CD4-positive, alpha-beta T cell (primary cell): ENCODE results near the gene MIPOL1. TPM values are rescaled to one million over a fixed set of nuclear protein-coding genes. Genes with fewer than 3 reads are reported as not detected.

Source experiments
- ATAC-seq: fragments of 200-7000 bp; cut with Tn5 transposase; one replicate; pipeline ENCODE4 v1.10.0; 2022; ENCODE audit warnings: mild to moderate bottlenecking; ENCODE audit not compliant: poor library complexity
- CTCF ChIA-PET: fragments of 350-600 bp; sonication (Branson Sonifier 250); formaldehyde crosslinking; loops from one replicate; lab custom pipeline; 2021; ENCODE audit warnings: antibody characterized with exemption, inconsistent platforms; lab: Charles Lee
- POLR2A ChIA-PET: fragments of 350-600 bp; sonication (Branson Sonifier 250); formaldehyde crosslinking; loops from one replicate; lab custom pipeline; 2021; ENCODE audit warnings: antibody characterized with exemption, inconsistent platforms; lab: Charles Lee
- DNase-seq, 14 experiments: peaks; one replicate each; pipeline ENCODE4 v3.0.0-alpha.2; 2013 to 2020; ENCODE audit warnings: mixed read lengths in 2 of 14
- H3K27ac ChIP-seq, 2 donors: one replicate each; pipeline versions ENCODE4 v1.5.1 to v1.7.0; 2013; ENCODE audit warnings: low read length in 2 of 2, low read depth in 1 of 2, mild to moderate bottlenecking in 1 of 2
- H3K27me3 ChIP-seq, 2 experiments: 1 replicate in 1 of 2; 2 replicates in 1 of 2; pipeline versions ENCODE4 v1.6.1 to v1.7.0; 2013; ENCODE audit warnings: low read length in 2 of 2, control low read depth in 1 of 2, mild to moderate bottlenecking in 1 of 2, moderate library complexity in 1 of 2; ENCODE audit not compliant: insufficient read depth in 2 of 2, control insufficient read depth in 1 of 2
- H3K36me3 ChIP-seq: one replicate; pipeline ENCODE4 v1.6.1; 2013; ENCODE audit warnings: low read length, control low read depth; ENCODE audit not compliant: insufficient read depth
- H3K4me1 ChIP-seq: one replicate; pipeline ENCODE4 v1.6.1; 2013; ENCODE audit warnings: low read length, control low read depth; ENCODE audit not compliant: insufficient read depth
- H3K4me3 ChIP-seq: one replicate; pipeline ENCODE4 v1.5.1; 2013; ENCODE audit warnings: mild to moderate bottlenecking, low read length, moderate library complexity
- H3K9me3 ChIP-seq, 2 experiments: 1 replicate in 1 of 2; 2 replicates in 1 of 2; pipeline versions ENCODE4 v1.6.1 to v1.7.0; 2013; ENCODE audit warnings: low read length in 2 of 2, mild to moderate bottlenecking in 2 of 2, control low read depth in 1 of 2, moderate library complexity in 1 of 2; ENCODE audit not compliant: control insufficient read depth in 1 of 2, insufficient read depth in 1 of 2
- H3K27ac Mint-ChIP-seq: one replicate; pipeline ENCODE4 v1.8.0; 2020; ENCODE audit warnings: mixed read lengths
- H3K27me3 Mint-ChIP-seq: one replicate; pipeline ENCODE4 v1.8.0; 2021; ENCODE audit warnings: mixed read lengths
- H3K36me3 Mint-ChIP-seq: one replicate; pipeline ENCODE4 v1.8.0; 2021; ENCODE audit warnings: low read depth, mixed read lengths
- H3K4me1 Mint-ChIP-seq: one replicate; pipeline ENCODE4 v1.8.0; 2021; ENCODE audit warnings: low read depth, mixed read lengths
- H3K4me3 Mint-ChIP-seq: one replicate; pipeline ENCODE4 v1.8.0; 2020; ENCODE audit warnings: mild to moderate bottlenecking, mixed read lengths
- H3K9me3 Mint-ChIP-seq: one replicate; pipeline ENCODE4 v1.8.0; 2020; ENCODE audit warnings: mixed read lengths
- intact Hi-C, 2 experiments: fragments of 100-400 bp; cut with DNase I in 1 of 2; cut with micrococcal nuclease in 1 of 2; formaldehyde crosslinking; loops; one replicate each; pipeline versions ENCODE4 v1.15.1 to v1.9.0; 2023 to 2025; cut with DNase I, micrococcal nuclease
- total RNA-seq, 174 experiments: library from RNA in 2 of 174; stranded (reverse) in 2 of 174; gene quantifications; one replicate each; pipeline ENCODE4 v1.2.3 and lab custom pipeline; 2021 to 2026
- TF ChIP-seq, protein P1 (sequence below): fragments of 200-600 bp; IDR thresholded peaks from one replicate; pipeline ENCODE4 v1.8.0; 2022; ENCODE audit warnings: antibody characterized with exemption, mild to moderate bottlenecking

The MIPOL1 gene
- total RNA-seq, 2 experiments from 2014 or later, result 0.30 TPM; not detected in 1

DNA sequence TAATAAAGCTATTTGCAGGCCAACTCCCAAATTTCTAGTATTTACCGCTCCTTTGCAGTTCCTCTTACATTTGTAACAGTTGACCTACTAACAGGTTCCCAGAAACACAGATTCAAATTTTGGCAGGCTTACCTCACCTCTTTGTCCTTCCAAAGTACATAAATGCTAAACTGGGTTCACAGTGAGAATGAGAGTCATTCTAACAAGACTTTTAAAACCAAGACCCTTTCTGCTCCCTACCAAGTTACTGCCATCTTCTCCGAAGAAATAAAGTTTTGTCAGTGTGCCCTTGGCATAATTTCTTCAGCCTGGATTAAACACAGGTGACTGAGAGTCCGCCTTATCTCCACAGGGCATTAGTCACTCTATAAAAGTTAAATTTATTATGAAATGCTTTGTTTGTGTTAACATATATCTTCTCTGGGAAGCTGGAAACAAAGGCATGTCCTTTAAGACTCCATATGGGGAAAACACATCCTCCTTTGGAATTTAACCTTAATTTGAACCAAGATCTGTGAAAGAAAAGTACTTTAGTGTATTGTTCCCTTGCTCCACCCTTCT, 369.2 kb downstream of the MIPOL1 start:
- TF ChIP-seq, protein P1, sequence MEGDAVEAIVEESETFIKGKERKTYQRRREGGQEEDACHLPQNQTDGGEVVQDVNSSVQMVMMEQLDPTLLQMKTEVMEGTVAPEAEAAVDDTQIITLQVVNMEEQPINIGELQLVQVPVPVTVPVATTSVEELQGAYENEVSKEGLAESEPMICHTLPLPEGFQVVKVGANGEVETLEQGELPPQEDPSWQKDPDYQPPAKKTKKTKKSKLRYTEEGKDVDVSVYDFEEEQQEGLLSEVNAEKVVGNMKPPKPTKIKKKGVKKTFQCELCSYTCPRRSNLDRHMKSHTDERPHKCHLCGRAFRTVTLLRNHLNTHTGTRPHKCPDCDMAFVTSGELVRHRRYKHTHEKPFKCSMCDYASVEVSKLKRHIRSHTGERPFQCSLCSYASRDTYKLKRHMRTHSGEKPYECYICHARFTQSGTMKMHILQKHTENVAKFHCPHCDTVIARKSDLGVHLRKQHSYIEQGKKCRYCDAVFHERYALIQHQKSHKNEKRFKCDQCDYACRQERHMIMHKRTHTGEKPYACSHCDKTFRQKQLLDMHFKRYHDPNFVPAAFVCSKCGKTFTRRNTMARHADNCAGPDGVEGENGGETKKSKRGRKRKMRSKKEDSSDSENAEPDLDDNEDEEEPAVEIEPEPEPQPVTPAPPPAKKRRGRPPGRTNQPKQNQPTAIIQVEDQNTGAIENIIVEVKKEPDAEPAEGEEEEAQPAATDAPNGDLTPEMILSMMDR, result no peak
- ChIA-PET POLR2A (no interaction called here), CTCF (no interaction called here)
- Histone ChIP-seq H3K36me3 (no peaks in the 10 kb centered on the region), H3K4me3 (no peak overlapping the region), H3K9me3 (no peaks in the 10 kb centered on the region), H3K27me3 (no peaks in the 10 kb centered on the region), H3K4me1 (no peaks in the 10 kb centered on the region), H3K27ac (no peak overlapping the region)
- intact Hi-C loops, result no loop called here
- H3K4me3 Mint-ChIP-seq, result no peak overlapping the region
- H3K36me3 Mint-ChIP-seq, result no peaks in the 10 kb centered on the region
- ATAC-seq (no peak), DNase-seq (no peak)
- H3K27ac Mint-ChIP-seq, result no peak overlapping the region
- no peaks in the 10 kb centered on the region for H3K4me1 Mint-ChIP-seq
- H3K9me3 Mint-ChIP-seq, result peaks cover 5% of the 10 kb centered on the region
- peaks cover 3% of the 10 kb centered on the region for H3K27me3 Mint-ChIP-seq

DNA sequence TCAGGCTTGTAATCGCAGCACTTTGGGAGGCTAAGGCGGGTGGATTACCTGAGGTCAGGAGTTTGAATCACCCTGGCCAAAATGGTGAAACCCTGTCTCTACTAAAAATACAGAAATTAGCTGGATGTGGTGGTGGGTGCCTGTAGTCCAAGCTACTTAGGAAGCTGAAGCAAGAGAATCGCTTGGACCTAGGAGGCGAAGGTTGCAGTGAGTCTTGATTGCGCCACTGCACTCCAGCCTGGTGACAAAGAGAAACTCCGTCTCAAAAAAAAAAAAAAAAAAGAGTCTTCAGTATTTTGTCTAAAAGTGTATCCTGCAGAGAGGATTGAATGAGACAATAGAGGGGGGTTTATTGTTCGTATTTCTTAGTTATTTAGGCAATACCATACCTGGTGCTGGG, 372.0 kb downstream of the MIPOL1 start:
- POLR2A ChIA-PET, result no interaction called here
- no peak overlapping the region for H3K27ac ChIP-seq
- intact Hi-C loops, result no loop called here
- no peak for DNase-seq
- TF ChIP-seq, protein P1, result no peak
- peaks cover 8% of the 10 kb centered on the region for H3K9me3 Mint-ChIP-seq
- H3K27me3 Mint-ChIP-seq, result peaks cover 9% of the 10 kb centered on the region
- H3K36me3 ChIP-seq, result no peaks in the 10 kb centered on the region
- CTCF ChIA-PET, result no interaction called here
- no peaks in the 10 kb centered on the region for H3K36me3 Mint-ChIP-seq
- no peaks in the 10 kb centered on the region for H3K9me3 ChIP-seq
- H3K4me3 Mint-ChIP-seq, result no peak overlapping the region
- no peaks in the 10 kb centered on the region for H3K4me1 ChIP-seq
- ATAC-seq, result no peak
- no peak overlapping the region for H3K4me3 ChIP-seq
- no peak overlapping the region for H3K27ac Mint-ChIP-seq
- H3K4me1 Mint-ChIP-seq, result no peaks in the 10 kb centered on the region
- H3K27me3 ChIP-seq, result no peaks in the 10 kb centered on the region

DNA sequence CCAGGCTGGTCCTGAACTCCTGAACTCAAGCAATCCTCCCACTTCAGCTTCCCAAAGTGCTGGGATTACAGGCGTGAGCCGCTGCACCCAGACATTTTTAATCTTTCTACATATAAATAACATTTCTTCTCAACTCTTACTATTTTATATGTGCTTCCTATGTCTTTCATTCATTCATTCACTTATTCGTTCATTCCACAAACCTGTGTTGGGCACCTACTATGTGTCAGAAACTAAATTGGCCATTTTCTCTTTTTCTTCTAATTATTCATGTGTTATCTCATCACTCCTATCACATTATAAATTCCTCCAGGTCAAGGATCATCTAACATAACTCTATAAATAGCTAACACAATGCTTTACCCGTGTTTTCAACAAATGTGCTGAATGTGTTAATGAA, 373.7 kb downstream of the MIPOL1 start:
- ChIA-PET CTCF (no interaction called here), POLR2A (no interaction called here)
- H3K9me3 Mint-ChIP-seq, result peaks cover 6% of the 10 kb centered on the region
- ATAC-seq (no peak), DNase-seq (no peak)
- no peak overlapping the region for H3K27ac Mint-ChIP-seq
- H3K4me1 ChIP-seq, result no peaks in the 10 kb centered on the region
- H3K4me3 ChIP-seq, result no peak overlapping the region
- intact Hi-C loops, result no loop called here
- H3K27ac ChIP-seq, result no peak overlapping the region
- H3K27me3 Mint-ChIP-seq, result peaks cover 6% of the 10 kb centered on the region
- no peaks in the 10 kb centered on the region for H3K36me3 Mint-ChIP-seq
- H3K36me3 ChIP-seq, result no peaks in the 10 kb centered on the region
- H3K4me3 Mint-ChIP-seq, result no peak overlapping the region
- H3K9me3 ChIP-seq, result no peaks in the 10 kb centered on the region
- no peaks in the 10 kb centered on the region for H3K4me1 Mint-ChIP-seq
- no peaks in the 10 kb centered on the region for H3K27me3 ChIP-seq
- TF ChIP-seq, protein P1, result no peak
